HG02970 (cell line): ENCODE results near the gene MPDZ.
"Not testable (repeated sequence)": the region's sequence is repeated elsewhere in the genome, so short reads cannot be mapped to it uniquely, and the experiment has no call there.

ENCODE experiments used
- ATAC-seq: cut with Tn5 transposase; IDR thresholded peaks from one replicate; pipeline ENCODE4 v1.9.1; 2021; ENCODE audit warnings: mild to moderate bottlenecking, moderate library complexity, moderate number of reproducible peaks; ENCODE audit not compliant: unreplicated experiment, low FRiP score

Gene MPDZ

GRCh38 chr9:13266167-13266566, 13.3 kb downstream of the MPDZ start:
- ATAC-seq: no peak

- ATAC-seq: no peak
These were observed 14.7 kb downstream of the MPDZ start for GRCh38 chr9:13264788-13265187.

- ATAC-seq: no peak
These were observed 16.0 kb downstream of the MPDZ start for GRCh38 chr9:13263511-13263910.

- no peak for ATAC-seq
These were observed 26.6 kb downstream of the MPDZ start for GRCh38 chr9:13252852-13253251.

- ATAC-seq: no peak
These were observed 35.3 kb downstream of the MPDZ start for GRCh38 chr9:13244181-13244580.

- no peak for ATAC-seq
These were observed 38.2 kb downstream of the MPDZ start for GRCh38 chr9:13241283-13241682.

- ATAC-seq: no peak
These were observed 39.8 kb downstream of the MPDZ start for GRCh38 chr9:13239660-13240059.

GRCh38 chr9:13239208-13239607, 40.3 kb downstream of the MPDZ start:
- ATAC-seq: no peak

- no peak for ATAC-seq
These were observed 44.6 kb downstream of the MPDZ start for GRCh38 chr9:13234932-13235331.

GRCh38 chr9:13228431-13228830, 51.1 kb downstream of the MPDZ start:
- no peak for ATAC-seq

GRCh38 chr9:13224366-13224765, 55.1 kb downstream of the MPDZ start:
- ATAC-seq: no peak

GRCh38 chr9:13222733-13223132, 56.8 kb downstream of the MPDZ start:
- ATAC-seq: not testable (repeated sequence)

GRCh38 chr9:13221741-13222140, 57.8 kb downstream of the MPDZ start:
- no peak for ATAC-seq

GRCh38 chr9:13220837-13221236, 58.7 kb downstream of the MPDZ start:
- no peak for ATAC-seq

- ATAC-seq: no peak
These were observed 63.5 kb downstream of the MPDZ start for GRCh38 chr9:13215791-13216554.

GRCh38 chr9:13213998-13214397, 65.5 kb downstream of the MPDZ start:
- no peak for ATAC-seq

- ATAC-seq: no peak
These were observed 66.2 kb downstream of the MPDZ start for GRCh38 chr9:13213337-13213736.

GRCh38 chr9:13210306-13210705, 69.2 kb downstream of the MPDZ start:
- no peak for ATAC-seq

- no peak for ATAC-seq
These were observed 70.0 kb downstream of the MPDZ start for GRCh38 chr9:13209498-13209897.

- ATAC-seq: no peak
These were observed 73.7 kb downstream of the MPDZ start for GRCh38 chr9:13205824-13206223.

GRCh38 chr9:13190040-13190439, 89.5 kb downstream of the MPDZ start:
- no peak for ATAC-seq

GRCh38 chr9:13189362-13189761, 90.1 kb downstream of the MPDZ start:
- ATAC-seq: no peak

- no peak for ATAC-seq
These were observed 92.7 kb downstream of the MPDZ start for GRCh38 chr9:13186774-13187173.
